ENCODE results near the gene LMX1B.

- TF ChIP-seq EZH2 (IDR thresholded peaks at IDR 0.05) = no peak
- TF ChIP-seq POLR2AphosphoS5 (IDR thresholded peaks at IDR 0.05; ENCODE audit: borderline replicate concordance, low read depth, low read length) = no peak
Observed at GRCh38 chr9:126722922-126723806, 109.4 kb downstream of the LMX1B start.

Measured in SK-N-MC (cell line).